ENCODE results near the gene KLF12.

- TF ChIP-seq CTCF (conservative IDR thresholded peaks at IDR 0.05; ENCODE audit: low read depth in 2 of 2): no peak
- TF ChIP-seq CREB1 (CRISPR knock-in tag; IDR thresholded peaks at IDR 0.05; ENCODE audit: low read depth): no peak
- TF ChIP-seq POLR2AphosphoS5 (IDR thresholded peaks at IDR 0.05; ENCODE audit: low read depth): no peak
- TF ChIP-seq, protein P1, sequence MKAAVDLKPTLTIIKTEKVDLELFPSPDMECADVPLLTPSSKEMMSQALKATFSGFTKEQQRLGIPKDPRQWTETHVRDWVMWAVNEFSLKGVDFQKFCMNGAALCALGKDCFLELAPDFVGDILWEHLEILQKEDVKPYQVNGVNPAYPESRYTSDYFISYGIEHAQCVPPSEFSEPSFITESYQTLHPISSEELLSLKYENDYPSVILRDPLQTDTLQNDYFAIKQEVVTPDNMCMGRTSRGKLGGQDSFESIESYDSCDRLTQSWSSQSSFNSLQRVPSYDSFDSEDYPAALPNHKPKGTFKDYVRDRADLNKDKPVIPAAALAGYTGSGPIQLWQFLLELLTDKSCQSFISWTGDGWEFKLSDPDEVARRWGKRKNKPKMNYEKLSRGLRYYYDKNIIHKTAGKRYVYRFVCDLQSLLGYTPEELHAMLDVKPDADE (IDR thresholded peaks at IDR 0.05): no peak
- no peak for TF ChIP-seq EZH2 (IDR thresholded peaks at IDR 0.05; ENCODE audit: low read depth, unreplicated experiment)
Measured at GRCh38 chr13:74162782-74163181, 28.6 kb upstream of the KLF12 start.

Measured in GM23338 (cell line).